Activated CD8-positive, alpha-beta memory T cell treated with anti-CD3 and anti-CD28 coated beads, Interleukin-2, amount 10 ng/mL, durations not matched to agents 7 days and 5 days (primary cell): ENCODE data around the gene ELL2. TPM values are rescaled to one million over a fixed set of nuclear protein-coding genes. Genes with fewer than 3 reads are reported as not detected.
A peak's percentile ranks its signal among the peaks of the same experiment; 100 is the strongest.
"Not testable (repeated sequence)": the region's sequence is repeated elsewhere in the genome, so short reads cannot be mapped to it uniquely, and the experiment has no call there.

Experiments
- ATAC-seq: fragments of 150-1000 bp; cut with Tn5 transposase; one replicate; pipeline ENCODE4 v1.10.0; 2021; ENCODE audit warnings: moderate library complexity
- CTCF ChIA-PET: fragments of 350-600 bp; sonication (Branson Sonifier 250); formaldehyde crosslinking; loops from one replicate; lab custom pipeline; 2021; ENCODE audit warnings: antibody characterized with exemption; lab: Charles Lee
- DNase-seq: peaks from one replicate; pipeline ENCODE4 v3.0.0-alpha.2; 2020
- H3K27ac Mint-ChIP-seq: one replicate; pipeline ENCODE4 v1.8.0; 2021; ENCODE audit warnings: mild to moderate bottlenecking, mixed read lengths
- H3K27me3 Mint-ChIP-seq: one replicate; pipeline ENCODE4 v1.8.0; 2021; ENCODE audit warnings: mixed read lengths
- H3K36me3 Mint-ChIP-seq: one replicate; pipeline ENCODE4 v1.8.0; 2021; ENCODE audit warnings: mild to moderate bottlenecking, mixed read lengths
- H3K4me1 Mint-ChIP-seq: one replicate; pipeline ENCODE4 v1.8.0; 2021; ENCODE audit warnings: mixed read lengths
- H3K4me3 Mint-ChIP-seq: one replicate; pipeline ENCODE4 v1.8.0; 2021; ENCODE audit warnings: mild to moderate bottlenecking, moderate library complexity, mixed read lengths
- H3K9me3 Mint-ChIP-seq: one replicate; pipeline ENCODE4 v1.8.0; 2022; ENCODE audit warnings: low read depth, mixed read lengths
- total RNA-seq, 2 experiments: library from RNA; stranded (reverse); gene quantifications; one replicate each; pipeline ENCODE4 v1.2.3, GENCODE V29; 2021

The ELL2 gene
- total RNA-seq, 2 experiments from 2014 or later = 33.9 to 81.8 TPM

DNA sequence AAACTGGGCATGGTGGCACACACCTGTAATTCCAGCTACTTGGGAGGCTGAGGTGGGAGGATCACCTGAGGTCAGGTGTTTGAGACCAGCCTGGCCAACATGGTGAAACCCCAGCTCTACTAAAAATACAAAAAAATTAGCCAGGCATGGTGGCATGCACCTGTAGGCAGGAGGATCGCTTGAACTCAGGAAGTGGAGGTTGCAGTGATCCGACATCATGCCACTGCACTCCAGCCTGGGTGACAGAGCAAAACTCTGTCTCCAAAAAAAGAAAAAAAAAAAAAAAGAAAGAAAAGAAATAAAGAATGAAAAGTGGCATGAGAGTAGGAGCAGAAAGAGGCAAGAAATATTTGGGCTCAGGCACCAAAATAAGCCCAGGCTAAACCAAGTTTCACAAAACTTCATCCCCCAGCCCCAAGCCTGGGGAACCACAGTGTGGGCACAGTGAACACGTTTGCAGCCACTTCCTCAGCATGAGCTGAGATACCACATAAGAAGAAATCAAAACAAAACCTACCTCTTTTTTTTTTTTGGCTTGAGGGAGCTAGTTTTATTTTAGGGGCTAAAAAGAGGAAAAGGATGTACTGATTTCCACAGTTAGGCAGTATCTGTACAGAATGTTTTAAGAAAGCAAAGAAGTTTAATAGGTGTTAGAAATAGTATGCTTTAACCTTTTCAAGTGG, 92.3 kb downstream of the ELL2 start:
- peaks cover 38% of the 10 kb centered on the region for H3K4me1 Mint-ChIP-seq
- DNase-seq = peak; percentile 91

GRCh38 chr5:95868136-95868535, 93.5 kb downstream of the ELL2 start:
- DNase-seq = no peak
- Mint-ChIP-seq H3K4me1 (peaks cover 41% of the 10 kb centered on the region), H3K4me3 (no peak overlapping the region), H3K27me3 (no peaks in the 10 kb centered on the region), H3K36me3 (peaks cover 9% of the 10 kb centered on the region), H3K27ac (no peak overlapping the region), H3K9me3 (peaks cover 2% of the 10 kb centered on the region)
- ATAC-seq = no peak
- CTCF ChIA-PET = interaction anchor here (1.0 to 2.4 kb wide), 4 partner anchors 8 to 468 kb away, joined by 3 to 13 read pairs (median 4); partner anchors contain the start of gene RFESD

More for the DNA sequence above, 92.3 kb downstream of the ELL2 start:
- not testable (repeated sequence) for H3K27me3 Mint-ChIP-seq, H3K36me3 Mint-ChIP-seq, H3K9me3 Mint-ChIP-seq
- Mint-ChIP-seq H3K27ac (peak overlapping the region; percentile 81), H3K4me3 (peak overlapping the region; percentile 33)
- ATAC-seq = peak; percentile 77
- CTCF ChIA-PET = interaction anchor here (0.6 to 2.7 kb wide), 11 partner anchors 10 to 476 kb away, joined by 3 to 13 read pairs (median 5); partner anchors contain the start of gene ELL2

GRCh38 chr5:95866435-95867040, 95.1 kb downstream of the ELL2 start:
- Mint-ChIP-seq H3K9me3 (peaks cover 2% of the 10 kb centered on the region), H3K27ac (no peak overlapping the region), H3K36me3 (peaks cover 8% of the 10 kb centered on the region), H3K4me3 (no peak overlapping the region), H3K27me3 (no peaks in the 10 kb centered on the region), H3K4me1 (peaks cover 52% of the 10 kb centered on the region)
- CTCF ChIA-PET = interaction anchor here (1.7 kb wide), 1 partner anchor 220 kb away, joined by 3 read pairs; the partner anchor contains the start of gene RFESD
- DNase-seq (no peak), ATAC-seq (no peak)

DNA sequence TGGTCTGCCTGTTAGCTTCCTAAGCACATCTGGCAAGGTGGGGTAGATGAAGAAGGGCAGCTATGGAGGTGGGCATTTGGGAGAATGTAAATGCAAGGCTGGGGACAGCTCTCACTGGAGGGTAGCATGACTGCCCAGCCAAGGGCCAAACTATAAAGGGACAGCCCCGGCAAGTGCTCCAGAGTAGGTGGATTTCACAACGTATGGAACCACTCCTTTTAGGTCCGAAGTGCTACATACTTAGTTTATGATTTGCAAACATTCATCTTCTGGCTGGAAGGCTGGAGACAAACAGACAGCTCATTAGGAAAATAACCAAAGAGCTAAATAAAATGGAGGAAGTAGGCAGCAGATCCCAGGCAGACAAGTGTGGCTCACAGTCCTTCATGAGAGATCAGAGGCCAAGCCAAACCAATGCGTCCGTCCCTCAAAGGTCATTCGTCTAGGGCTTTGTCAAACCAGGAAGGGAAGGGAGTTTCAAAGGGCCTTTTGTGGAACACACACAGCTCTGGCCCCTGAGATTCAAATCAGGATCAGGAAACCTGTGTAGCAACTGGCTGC, 96.6 kb downstream of the ELL2 start:
- CTCF ChIA-PET = interaction anchor here (1.0 to 1.6 kb wide), 4 partner anchors 12 to 471 kb away, joined by 3 to 7 read pairs (median 6); partner anchors contain the start of gene ELL2
- Mint-ChIP-seq H3K4me1 (peaks cover 50% of the 10 kb centered on the region), H3K27ac (no peak overlapping the region), H3K27me3 (no peaks in the 10 kb centered on the region), H3K36me3 (peaks cover 8% of the 10 kb centered on the region), H3K9me3 (peaks cover 2% of the 10 kb centered on the region), H3K4me3 (no peak overlapping the region)
- DNase-seq = no peak
- ATAC-seq = no peak

GRCh38 chr5:95864456-95864855, 97.2 kb downstream of the ELL2 start:
- H3K4me3 Mint-ChIP-seq = no peak overlapping the region
- CTCF ChIA-PET = interaction anchor here (0.6 to 1.6 kb wide), 6 partner anchors 11 to 472 kb away, joined by 3 to 7 read pairs (median 4); partner anchors contain the start of gene ELL2
- H3K36me3 Mint-ChIP-seq = peaks cover 8% of the 10 kb centered on the region
- DNase-seq = no peak
- no peaks in the 10 kb centered on the region for H3K27me3 Mint-ChIP-seq
- peaks cover 2% of the 10 kb centered on the region for H3K9me3 Mint-ChIP-seq
- ATAC-seq = no peak
- H3K27ac Mint-ChIP-seq = no peak overlapping the region
- H3K4me1 Mint-ChIP-seq = peaks cover 47% of the 10 kb centered on the region

GRCh38 chr5:95863383-95863757, 98.3 kb downstream of the ELL2 start:
- peaks cover 8% of the 10 kb centered on the region for H3K36me3 Mint-ChIP-seq
- H3K9me3 Mint-ChIP-seq = peaks cover 2% of the 10 kb centered on the region
- DNase-seq = no peak
- no peaks in the 10 kb centered on the region for H3K27me3 Mint-ChIP-seq
- ATAC-seq = no peak
- H3K27ac Mint-ChIP-seq = no peak overlapping the region
- H3K4me1 Mint-ChIP-seq = peaks cover 48% of the 10 kb centered on the region
- CTCF ChIA-PET = interaction anchor here (1.2 to 4.9 kb wide), 3 partner anchors 29 to 473 kb away, joined by 4 to 40 read pairs (median 10); no protein-coding TSS in a partner anchor
- H3K4me3 Mint-ChIP-seq = no peak overlapping the region

DNA sequence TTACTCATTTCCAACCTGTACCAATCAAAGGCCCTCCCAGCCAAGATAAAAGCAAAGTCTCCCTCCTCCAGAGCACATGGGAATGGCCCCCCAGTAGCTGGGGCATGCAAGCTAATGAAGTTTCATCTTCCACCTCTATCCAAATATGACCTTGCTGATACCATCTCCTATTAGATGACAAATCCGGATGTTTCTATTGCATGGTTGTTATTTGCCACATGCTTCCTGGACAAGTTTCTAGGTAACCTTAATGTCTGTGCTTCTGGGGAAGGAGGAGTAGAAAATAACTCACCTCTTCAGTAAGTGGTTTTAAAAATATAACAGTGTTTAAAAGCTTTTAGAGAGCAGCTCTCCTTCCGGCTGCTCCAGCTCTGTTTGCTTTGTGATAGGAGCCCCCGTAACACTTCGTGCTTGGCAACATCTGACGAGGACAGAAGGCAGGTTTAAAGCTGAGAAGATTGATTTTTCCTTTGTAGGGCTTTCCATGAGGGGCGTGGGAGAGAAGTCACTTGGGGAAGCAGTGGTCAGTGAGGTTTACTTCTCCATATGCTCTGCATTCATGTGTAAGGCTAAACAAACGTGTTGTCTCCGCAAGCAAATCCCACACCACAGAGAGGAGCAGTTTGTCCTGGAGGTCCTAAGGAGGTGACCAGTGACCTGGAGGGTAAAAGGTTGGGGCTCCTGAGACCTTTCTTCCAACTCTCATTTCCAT, 98.8 kb downstream of the ELL2 start:
- Mint-ChIP-seq H3K4me1 (peaks cover 49% of the 10 kb centered on the region), H3K36me3 (peaks cover 6% of the 10 kb centered on the region), H3K27me3 (no peaks in the 10 kb centered on the region), H3K9me3 (no peaks in the 10 kb centered on the region), H3K27ac (no peak overlapping the region), H3K4me3 (no peak overlapping the region)
- no peak for ATAC-seq
- no peak for DNase-seq
- CTCF ChIA-PET = interaction anchor here (1.4 to 4.9 kb wide), 3 partner anchors 81 to 474 kb away, joined by 4 to 40 read pairs (median 10); no protein-coding TSS in a partner anchor

GRCh38 chr5:95861864-95862561, 99.6 kb downstream of the ELL2 start:
- Mint-ChIP-seq H3K27me3 (no peaks in the 10 kb centered on the region), H3K9me3 (no peaks in the 10 kb centered on the region), H3K36me3 (peaks cover 2% of the 10 kb centered on the region), H3K27ac (peak overlapping the region; percentile 31), H3K4me1 (peaks cover 46% of the 10 kb centered on the region), H3K4me3 (no peak overlapping the region)
- CTCF ChIA-PET = interaction anchor here (0.7 to 4.9 kb wide), 7 partner anchors 8 to 474 kb away, joined by 3 to 40 read pairs (median 3); no protein-coding TSS in a partner anchor
- ATAC-seq (no peak), DNase-seq (peak; percentile 53)

GRCh38 chr5:95861221-95861863, 100.3 kb downstream of the ELL2 start:
- no peak for ATAC-seq
- Mint-ChIP-seq H3K27me3 (no peaks in the 10 kb centered on the region), H3K36me3 (no peaks in the 10 kb centered on the region), H3K4me3 (no peak overlapping the region), H3K9me3 (no peaks in the 10 kb centered on the region), H3K27ac (no peak overlapping the region), H3K4me1 (peaks cover 44% of the 10 kb centered on the region)
- no peak for DNase-seq
- CTCF ChIA-PET = interaction anchor here (0.7 to 4.9 kb wide), 8 partner anchors 9 to 475 kb away, joined by 3 to 40 read pairs (median 3); no protein-coding TSS in a partner anchor

GRCh38 chr5:95859661-95860060, 102.0 kb downstream of the ELL2 start:
- peak overlapping the region; percentile 37 for H3K27ac Mint-ChIP-seq

DNA sequence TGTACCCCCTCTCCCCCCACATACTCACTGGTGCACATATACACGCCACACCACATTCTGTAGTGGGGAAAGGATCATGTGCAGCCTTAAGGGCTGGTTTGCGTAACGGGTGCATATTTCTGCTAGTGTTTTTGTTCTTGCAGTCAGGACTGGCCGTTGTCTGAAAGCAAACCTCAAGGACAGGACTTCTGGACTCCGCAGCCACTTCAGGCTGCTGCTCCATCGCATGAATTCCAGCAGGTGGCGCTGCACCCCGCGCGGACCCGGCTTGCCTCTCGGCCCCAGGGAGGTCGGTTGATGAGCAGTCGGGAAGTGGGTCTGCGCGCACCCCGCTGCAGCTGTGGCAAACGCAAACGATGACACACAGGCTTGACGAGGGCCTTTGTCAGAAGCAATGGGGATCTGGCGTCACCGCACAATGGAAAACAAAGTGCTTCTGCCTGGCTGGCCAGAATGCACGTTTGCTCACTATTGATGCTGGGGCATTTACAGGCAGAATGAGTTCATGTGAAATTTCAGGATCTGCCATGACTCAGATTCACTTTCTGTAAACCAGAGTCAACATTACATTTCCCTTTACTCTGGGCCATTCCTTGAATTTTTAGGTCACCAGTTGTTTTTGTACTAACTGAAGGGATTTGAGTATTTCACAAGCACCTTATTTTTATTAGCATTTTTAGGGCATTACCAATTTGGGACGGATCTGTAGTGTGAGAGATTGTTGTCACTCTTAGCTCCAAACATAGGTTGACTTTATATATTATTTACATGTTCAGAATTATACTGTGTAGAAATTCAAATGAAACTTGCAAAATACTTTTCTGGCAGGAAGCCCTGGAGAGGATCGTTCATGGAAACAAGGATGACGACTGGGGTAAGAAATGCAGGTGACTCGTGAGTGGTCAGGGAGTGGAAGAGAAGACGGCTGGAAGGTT, 102.7 kb downstream of the ELL2 start:
- CTCF ChIA-PET = interaction anchor here (0.7 to 4.9 kb wide), 21 partner anchors 9 to 765 kb away, joined by 3 to 40 read pairs (median 4); partner anchors contain the start of gene ELL2

More at GRCh38 chr5:95859661-95860060, 102.0 kb downstream of the ELL2 start:
- ATAC-seq (no peak), DNase-seq (no peak)
- H3K27me3 Mint-ChIP-seq = no peaks in the 10 kb centered on the region
- H3K36me3 Mint-ChIP-seq = no peaks in the 10 kb centered on the region
- CTCF ChIA-PET = interaction anchor here (0.9 to 4.9 kb wide), 19 partner anchors 9 to 764 kb away, joined by 3 to 40 read pairs (median 4); partner anchors contain the start of gene ELL2
- H3K4me1 Mint-ChIP-seq = peaks cover 44% of the 10 kb centered on the region
- H3K4me3 Mint-ChIP-seq = no peak overlapping the region
- H3K9me3 Mint-ChIP-seq = no peaks in the 10 kb centered on the region

More for the DNA sequence above, 102.7 kb downstream of the ELL2 start:
- H3K27me3 Mint-ChIP-seq = no peaks in the 10 kb centered on the region
- peak overlapping the region; percentile 37 for H3K27ac Mint-ChIP-seq
- no peaks in the 10 kb centered on the region for H3K9me3 Mint-ChIP-seq
- peak; percentile 95 for ATAC-seq
- no peaks in the 10 kb centered on the region for H3K36me3 Mint-ChIP-seq
- peak; percentile 94 for DNase-seq
- H3K4me3 Mint-ChIP-seq = peak overlapping the region; percentile 53
- peaks cover 44% of the 10 kb centered on the region for H3K4me1 Mint-ChIP-seq
